Loucy (cell line): ENCODE data around the gene NPAT.

ENCODE experiments used
- H2AFZ ChIP-seq: fragments of 200-600 bp; sonication (generic); 2 replicates; pipeline ENCODE4 v1.6.0; 2016; ENCODE audit warnings: antibody characterized with exemption, mild to moderate bottlenecking, low read length, moderate library complexity
- H3F3A ChIP-seq: fragments of 200-600 bp; 2 replicates; pipeline ENCODE4 v1.6.0; 2016; ENCODE audit warnings: antibody characterized with exemption, low read depth, mild to moderate bottlenecking
- H3K27me3 ChIP-seq: fragments of 200-600 bp; sonication (generic); 2 replicates; pipeline ENCODE4 v1.6.1; 2014; ENCODE audit warnings: low read length, mild to moderate bottlenecking; ENCODE audit not compliant: insufficient read depth, poor library complexity, severe bottlenecking
- H3K36me3 ChIP-seq: fragments of 200-600 bp; sonication (generic); 2 replicates; pipeline ENCODE4 v1.6.1; 2016; ENCODE audit warnings: low read length; ENCODE audit not compliant: insufficient read depth
- H3K4me1 ChIP-seq: fragments of 200-600 bp; sonication (generic); 2 replicates; pipeline ENCODE4 v1.5.1; 2014; ENCODE audit warnings: low read length, mild to moderate bottlenecking; ENCODE audit not compliant: insufficient read depth, poor library complexity, severe bottlenecking
- H3K4me2 ChIP-seq: fragments of 200-600 bp; sonication (generic); 2 replicates; pipeline ENCODE4 v1.6.0; 2014; ENCODE audit warnings: antibody characterized with exemption, low read length, low read depth, mild to moderate bottlenecking; ENCODE audit not compliant: poor library complexity, severe bottlenecking
- H3K4me3 ChIP-seq: fragments of 200-600 bp; sonication (generic); 2 replicates; pipeline ENCODE4 v1.5.1; 2014; ENCODE audit warnings: low read length, mild to moderate bottlenecking, mixed read lengths; ENCODE audit not compliant: poor library complexity, severe bottlenecking
- H3K79me2 ChIP-seq: fragments of 200-600 bp; sonication (generic); 2 replicates; pipeline ENCODE4 v1.6.1; 2014; ENCODE audit warnings: low read length; ENCODE audit not compliant: insufficient read depth
- H3K9ac ChIP-seq: fragments of 200-600 bp; sonication (generic); 2 replicates; pipeline ENCODE4 v1.6.0; 2014; ENCODE audit warnings: mild to moderate bottlenecking, low read depth, low read length, moderate library complexity; ENCODE audit not compliant: poor library complexity, severe bottlenecking
- H3K9me2 ChIP-seq: fragments of 200-600 bp; sonication (generic); replicated peaks from 2 replicates; pipeline ENCODE4 v1.6.1; 2016; ENCODE audit warnings: low read depth, low read length, mixed read lengths
- H3K9me3 ChIP-seq: fragments of 200-600 bp; sonication (generic); 2 replicates; pipeline ENCODE4 v1.6.1; 2014; ENCODE audit warnings: mild to moderate bottlenecking, antibody characterized with exemption, low read length, low read depth; ENCODE audit not compliant: insufficient read depth
- H4K20me1 ChIP-seq: fragments of 200-600 bp; sonication (generic); 2 replicates; pipeline ENCODE4 v1.6.0; 2014; ENCODE audit warnings: antibody characterized with exemption, low read length, mild to moderate bottlenecking; ENCODE audit not compliant: insufficient read depth, poor library complexity, severe bottlenecking
- EZH2phosphoT487 ChIP-seq: fragments of 200-600 bp; IDR thresholded peaks from 2 replicates; pipeline ENCODE4 v1.6.1; 2018; ENCODE audit warnings: antibody characterized with exemption, mild to moderate bottlenecking, moderate library complexity, borderline replicate concordance
- TF ChIP-seq, protein P1 (sequence below): fragments of 200-600 bp; sonication (generic); conservative IDR thresholded peaks from 2 replicates; pipeline ENCODE4 v1.5.1; 2014; ENCODE audit warnings: mild to moderate bottlenecking, antibody characterized with exemption, low read length

NPAT gene

DNA sequence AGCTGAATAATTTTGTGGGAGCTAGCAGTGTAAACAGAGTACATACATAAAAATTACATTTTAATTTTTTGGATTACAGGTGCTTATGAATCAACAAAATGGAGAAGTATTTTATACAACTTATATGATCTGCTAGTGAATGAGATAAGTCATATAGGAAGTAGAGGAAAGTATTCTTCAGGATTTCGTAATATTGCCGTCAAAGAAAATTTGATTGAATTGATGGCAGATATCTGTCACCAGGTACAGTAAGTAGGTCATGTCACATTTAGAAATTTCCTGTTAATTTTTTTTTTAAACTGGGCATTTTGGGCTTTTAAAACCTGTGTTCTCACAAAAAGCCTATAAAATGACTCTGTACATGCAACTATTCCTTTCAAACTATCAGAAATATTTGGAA lies 24.4 kb upstream of the NPAT start:
- H3K4me1 ChIP-seq, result no peaks in the 10 kb centered on the region
- no peak overlapping the region for H3K9ac ChIP-seq
- H3F3A ChIP-seq, result no peaks in the 10 kb centered on the region
- no peaks in the 10 kb centered on the region for H3K9me3 ChIP-seq
- TF ChIP-seq, protein P1, sequence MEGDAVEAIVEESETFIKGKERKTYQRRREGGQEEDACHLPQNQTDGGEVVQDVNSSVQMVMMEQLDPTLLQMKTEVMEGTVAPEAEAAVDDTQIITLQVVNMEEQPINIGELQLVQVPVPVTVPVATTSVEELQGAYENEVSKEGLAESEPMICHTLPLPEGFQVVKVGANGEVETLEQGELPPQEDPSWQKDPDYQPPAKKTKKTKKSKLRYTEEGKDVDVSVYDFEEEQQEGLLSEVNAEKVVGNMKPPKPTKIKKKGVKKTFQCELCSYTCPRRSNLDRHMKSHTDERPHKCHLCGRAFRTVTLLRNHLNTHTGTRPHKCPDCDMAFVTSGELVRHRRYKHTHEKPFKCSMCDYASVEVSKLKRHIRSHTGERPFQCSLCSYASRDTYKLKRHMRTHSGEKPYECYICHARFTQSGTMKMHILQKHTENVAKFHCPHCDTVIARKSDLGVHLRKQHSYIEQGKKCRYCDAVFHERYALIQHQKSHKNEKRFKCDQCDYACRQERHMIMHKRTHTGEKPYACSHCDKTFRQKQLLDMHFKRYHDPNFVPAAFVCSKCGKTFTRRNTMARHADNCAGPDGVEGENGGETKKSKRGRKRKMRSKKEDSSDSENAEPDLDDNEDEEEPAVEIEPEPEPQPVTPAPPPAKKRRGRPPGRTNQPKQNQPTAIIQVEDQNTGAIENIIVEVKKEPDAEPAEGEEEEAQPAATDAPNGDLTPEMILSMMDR, result no peak
- TF ChIP-seq EZH2phosphoT487, result no peak
- H4K20me1 ChIP-seq, result no peaks in the 10 kb centered on the region
- H3K4me2 ChIP-seq, result no peak overlapping the region
- no peak overlapping the region for H2AFZ ChIP-seq
- no peak overlapping the region for H3K4me3 ChIP-seq
- no peaks in the 10 kb centered on the region for H3K9me2 ChIP-seq
- H3K27me3 ChIP-seq, result no peaks in the 10 kb centered on the region
- no peaks in the 10 kb centered on the region for H3K79me2 ChIP-seq
- H3K36me3 ChIP-seq, result peaks cover 7% of the 10 kb centered on the region; the same call in 1 of the 2 replicates

DNA sequence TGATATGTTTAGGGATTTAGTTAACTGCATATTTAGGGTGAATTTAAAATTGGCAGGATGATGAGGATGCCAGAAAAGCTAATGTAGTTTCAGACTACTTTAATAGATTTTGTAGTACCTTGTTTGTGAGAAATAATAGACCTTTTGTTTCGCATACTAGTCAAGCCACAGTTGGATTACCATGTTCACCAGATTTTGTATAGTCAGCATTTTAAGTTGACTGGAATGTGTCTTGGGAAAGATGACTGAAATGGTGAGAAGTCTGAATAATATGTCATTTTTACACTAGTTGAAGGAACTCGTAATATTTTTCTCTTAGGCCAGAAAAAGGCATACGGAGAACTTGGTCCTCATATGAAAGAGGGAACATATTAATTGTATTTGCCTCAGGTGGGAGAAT lies 23.9 kb upstream of the NPAT start:
- no peaks in the 10 kb centered on the region for H4K20me1 ChIP-seq
- H3K4me2 ChIP-seq, result no peak overlapping the region
- H2AFZ ChIP-seq, result no peak overlapping the region
- H3F3A ChIP-seq, result no peaks in the 10 kb centered on the region
- no peaks in the 10 kb centered on the region for H3K9me3 ChIP-seq
- H3K79me2 ChIP-seq, result no peaks in the 10 kb centered on the region
- no peaks in the 10 kb centered on the region for H3K9me2 ChIP-seq
- no peak overlapping the region for H3K9ac ChIP-seq
- no peak for TF ChIP-seq EZH2phosphoT487
- TF ChIP-seq, protein P1, result no peak
- H3K4me1 ChIP-seq, result no peaks in the 10 kb centered on the region
- H3K27me3 ChIP-seq, result no peaks in the 10 kb centered on the region
- H3K4me3 ChIP-seq, result no peak overlapping the region
- H3K36me3 ChIP-seq, result peaks cover 7% of the 10 kb centered on the region; the same call in 1 of the 2 replicates

DNA sequence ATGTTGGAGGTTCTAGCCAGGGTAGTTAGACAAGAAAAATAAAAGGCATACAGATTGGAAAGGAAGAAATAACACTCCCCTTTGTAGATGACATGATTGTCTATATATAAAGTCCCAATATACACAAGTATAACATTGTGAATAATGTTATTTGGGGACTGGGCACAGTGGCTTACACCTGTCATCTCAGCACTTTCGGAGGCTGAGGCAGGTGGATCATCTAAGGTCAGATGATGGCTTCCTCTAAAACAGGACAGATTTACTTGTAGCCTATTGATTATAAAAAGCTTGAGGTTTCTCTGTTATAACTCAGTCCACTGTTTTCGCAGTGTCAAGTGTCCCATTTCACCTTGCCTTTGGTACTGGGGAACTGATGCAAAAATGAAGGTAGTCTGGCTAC lies 20.0 kb upstream of the NPAT start:
- Histone ChIP-seq H3K9me3 (no peaks in the 10 kb centered on the region), H3K4me3 (no peak overlapping the region), H3K9ac (no peak overlapping the region), H3K4me1 (peaks cover 7% of the 10 kb centered on the region), H3K4me2 (no peak overlapping the region), H3F3A (no peaks in the 10 kb centered on the region), H4K20me1 (peaks cover 9% of the 10 kb centered on the region), H2AFZ (no peak overlapping the region), H3K27me3 (no peaks in the 10 kb centered on the region), H3K36me3 (0 out of 2 replicates have a peak, but pooled peaks cover 3% of the 10 kb centered on the region), H3K9me2 (no peaks in the 10 kb centered on the region), H3K79me2 (no peaks in the 10 kb centered on the region)
- TF ChIP-seq EZH2phosphoT487, result no peak
- TF ChIP-seq, protein P1, result no peak
